Thyroid gland (tissue), 4 donors: ENCODE data around the gene IL2. TPM values are rescaled to one million over a fixed set of nuclear protein-coding genes. Genes with fewer than 3 reads are reported as not detected.

Experiments used
- DNase-seq, 2 donors: peaks; one replicate each; pipeline ENCODE4 v3.0.0-alpha.2; 2019
- H3K27ac ChIP-seq, 3 donors: fragments of 200-600 bp; sonication (generic); 1 replicate in 2 of 3; 2 replicates in 1 of 3; pipeline ENCODE4 v1.5.1; 2016 to 2019; ENCODE audit warnings: mild to moderate bottlenecking in 1 of 3, moderate library complexity in 1 of 3
- H3K27me3 ChIP-seq: fragments of 200-600 bp; sonication (generic); one replicate; pipeline ENCODE4 v1.5.1; 2019
- H3K36me3 ChIP-seq, 2 donors: fragments of 200-600 bp; sonication (generic); one replicate each; pipeline ENCODE4 v1.5.1; 2016 to 2019
- H3K4me1 ChIP-seq, 2 donors: fragments of 200-600 bp; sonication (generic); one replicate each; pipeline ENCODE4 v1.5.1; 2017 to 2019
- H3K4me3 ChIP-seq, 3 donors: fragments of 200-600 bp; sonication (generic); replicated peaks in 1 of 3; 1 replicate in 2 of 3; 2 replicates in 1 of 3; pipeline ENCODE4 v1.5.1; 2016; ENCODE audit warnings: mild to moderate bottlenecking in 1 of 3
- H3K9me3 ChIP-seq: fragments of 200-600 bp; sonication (generic); one replicate; pipeline ENCODE4 v1.5.1; 2017
- POLR2A ChIP-seq, 2 donors: fragments of 450-650 bp; IDR thresholded peaks; one replicate each; pipeline ENCODE4 v1.6.1; 2017; ENCODE audit warnings: antibody characterized with exemption in 2 of 2, mild to moderate bottlenecking in 2 of 2, moderate library complexity in 1 of 2
- WGBS, 2 donors: methylation state at CpG; one replicate each; pipeline ENCODE4 v1.1.5; 2017; 5-methylcytosine and 5-hydroxymethylcytosine counted together
- intact Hi-C: fragments of 100-400 bp; cut with DNase I; formaldehyde crosslinking; loops from one replicate; pipeline ENCODE4 v1.15.1; 2023
- total RNA-seq, 4 donors: library from RNA; depleted of rRNA; stranded (reverse); fragments of >200 nt; gene quantifications; one replicate each; pipeline ENCODE4 v1.2.3, GENCODE V29; 2016
- TF ChIP-seq, protein P1 (sequence below), 6 experiments: fragments of 200-600 bp in 3 of 6; fragments of 450-650 bp in 3 of 6; sonication (generic) in 3 of 6; IDR thresholded peaks; one replicate each; pipeline ENCODE4 v1.5.1; 2016 to 2019; ENCODE audit warnings: antibody characterized with exemption in 6 of 6, mild to moderate bottlenecking in 2 of 6, inconsistent platforms in 1 of 6, moderate library complexity in 1 of 6

The IL2 gene
- total RNA-seq = not detected

DNA sequence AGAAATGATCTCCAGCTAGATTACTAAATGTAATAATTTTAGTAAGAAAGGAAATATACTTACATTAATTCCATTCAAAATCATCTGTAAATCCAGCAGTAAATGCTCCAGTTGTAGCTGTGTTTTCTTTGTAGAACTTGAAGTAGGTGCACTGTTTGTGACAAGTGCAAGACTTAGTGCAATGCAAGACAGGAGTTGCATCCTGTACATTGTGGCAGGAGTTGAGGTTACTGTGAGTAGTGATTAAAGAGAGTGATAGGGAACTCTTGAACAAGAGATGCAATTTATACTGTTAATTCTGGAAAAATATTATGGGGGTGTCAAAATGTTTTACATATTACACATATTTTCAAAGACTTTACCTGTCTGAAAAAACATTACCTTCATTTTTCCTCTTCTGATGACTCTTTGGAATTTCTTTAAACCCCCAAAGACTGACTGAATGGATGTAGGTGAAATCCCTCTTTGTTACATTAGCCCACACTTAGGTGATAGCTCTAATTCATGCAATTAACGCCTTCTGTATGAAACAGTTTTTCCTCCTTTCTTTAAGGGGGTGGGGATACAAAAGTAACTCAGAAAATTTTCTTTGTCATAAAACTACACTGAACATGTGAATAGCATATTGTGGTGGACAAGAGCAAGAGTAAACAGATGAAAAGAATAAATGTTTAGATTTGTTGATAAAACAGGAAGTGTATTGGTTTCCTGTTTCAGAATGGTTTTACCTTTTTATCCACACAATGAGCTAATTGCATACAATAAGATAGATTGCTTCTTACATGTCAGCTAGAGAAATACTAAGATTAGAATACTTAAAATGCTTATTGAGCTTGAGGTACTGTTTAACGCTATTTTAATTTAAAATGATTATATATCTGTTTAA lies at the start of gene IL2:
Gene IL2, minus strand, starts transcription at position 495 of the 886 bp plus-strand sequence. Its CDS starts 285 bp downstream, at position 210.
- Histone ChIP-seq H3K4me3 (no peak within 1 kb of the TSS), H3K9me3 (no peaks in the 10 kb centered on the region), H3K4me1 (no peaks in the 10 kb centered on the region), H3K27ac (no peak within 1 kb of the TSS), H3K27me3 (no peaks in the 10 kb centered on the region), H3K36me3 (no peaks in the 10 kb centered on the region)
- WGBS, 2 donors = 73 to 83% methylated on average over 2 of the region's 2 CpGs
- intact Hi-C loops = no loop called here
- TF ChIP-seq, protein P1, sequence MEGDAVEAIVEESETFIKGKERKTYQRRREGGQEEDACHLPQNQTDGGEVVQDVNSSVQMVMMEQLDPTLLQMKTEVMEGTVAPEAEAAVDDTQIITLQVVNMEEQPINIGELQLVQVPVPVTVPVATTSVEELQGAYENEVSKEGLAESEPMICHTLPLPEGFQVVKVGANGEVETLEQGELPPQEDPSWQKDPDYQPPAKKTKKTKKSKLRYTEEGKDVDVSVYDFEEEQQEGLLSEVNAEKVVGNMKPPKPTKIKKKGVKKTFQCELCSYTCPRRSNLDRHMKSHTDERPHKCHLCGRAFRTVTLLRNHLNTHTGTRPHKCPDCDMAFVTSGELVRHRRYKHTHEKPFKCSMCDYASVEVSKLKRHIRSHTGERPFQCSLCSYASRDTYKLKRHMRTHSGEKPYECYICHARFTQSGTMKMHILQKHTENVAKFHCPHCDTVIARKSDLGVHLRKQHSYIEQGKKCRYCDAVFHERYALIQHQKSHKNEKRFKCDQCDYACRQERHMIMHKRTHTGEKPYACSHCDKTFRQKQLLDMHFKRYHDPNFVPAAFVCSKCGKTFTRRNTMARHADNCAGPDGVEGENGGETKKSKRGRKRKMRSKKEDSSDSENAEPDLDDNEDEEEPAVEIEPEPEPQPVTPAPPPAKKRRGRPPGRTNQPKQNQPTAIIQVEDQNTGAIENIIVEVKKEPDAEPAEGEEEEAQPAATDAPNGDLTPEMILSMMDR (IDR thresholded peaks at IDR 0.05) = no peak
- no peak for TF ChIP-seq POLR2A (IDR thresholded peaks at IDR 0.05)
- no peak for DNase-seq

DNA sequence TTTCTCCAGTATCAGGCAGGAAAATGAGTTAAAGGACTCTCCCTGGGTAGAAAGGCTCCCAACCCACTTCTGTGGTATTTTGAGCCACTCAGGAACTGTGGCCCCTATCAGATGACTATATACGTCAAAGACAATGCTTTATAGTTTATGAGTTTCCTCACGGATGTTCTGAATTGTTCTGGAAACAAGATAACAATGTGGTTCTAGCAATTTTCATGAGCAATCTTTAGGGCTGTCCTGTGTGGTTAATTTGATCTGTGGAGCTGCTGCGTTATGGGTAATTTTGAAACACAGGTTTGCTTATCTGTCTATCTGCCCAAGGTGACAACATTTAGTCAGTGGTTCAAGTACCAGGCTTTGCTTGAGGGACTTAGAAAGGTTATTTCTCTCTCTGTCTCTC lies 46.7 kb upstream of the IL2 start:
- TF ChIP-seq, protein P1 (IDR thresholded peaks at IDR 0.05) = no peak
- no peak for TF ChIP-seq POLR2A (IDR thresholded peaks at IDR 0.05)
- no peak for DNase-seq
- intact Hi-C loops = no loop called here
- Histone ChIP-seq H3K4me1 (no peaks in the 10 kb centered on the region), H3K9me3 (no peaks in the 10 kb centered on the region), H3K27ac (no peak overlapping the region), H3K27me3 (no peaks in the 10 kb centered on the region), H3K36me3 (no peaks in the 10 kb centered on the region), H3K4me3 (no peak overlapping the region)
- WGBS, 2 donors = 68 to 75% methylated on average over 3 of the region's 3 CpGs

DNA sequence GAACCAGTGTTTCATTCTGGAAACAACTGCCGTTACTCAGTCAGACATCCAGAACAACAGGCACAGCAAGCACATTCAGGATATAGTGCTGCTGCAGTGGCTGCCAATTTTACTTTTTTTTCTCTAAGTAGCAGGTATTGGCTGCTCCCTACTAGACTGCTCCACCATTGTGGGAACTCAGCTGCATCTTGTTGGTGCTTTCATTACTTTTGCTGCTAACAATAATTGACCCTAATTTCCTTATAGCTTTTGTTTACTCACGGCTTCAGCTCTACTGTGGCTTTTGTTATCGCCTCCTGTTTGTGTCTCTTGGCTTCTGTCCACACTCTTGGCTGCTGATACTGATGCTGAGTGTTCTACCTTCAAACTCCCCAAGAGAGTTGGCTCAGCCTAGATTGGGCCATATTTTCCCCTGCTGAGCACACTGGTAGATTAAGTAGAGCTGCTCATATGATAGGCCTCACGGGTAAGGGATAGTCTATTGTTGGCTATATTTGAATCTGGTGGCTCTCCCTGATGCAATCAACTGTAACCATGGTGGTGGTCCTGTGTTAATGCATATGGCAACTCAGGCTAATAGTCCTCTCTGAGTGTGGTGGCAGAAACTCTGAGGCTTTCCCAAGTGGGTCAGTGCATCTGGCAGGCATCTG lies 44.5 kb upstream of the IL2 start:
- no peaks in the 10 kb centered on the region for H3K9me3 ChIP-seq
- WGBS, 2 donors = 57 to 63% methylated on average over 4 of the region's 4 CpGs
- no peak overlapping the region for H3K4me3 ChIP-seq
- no peak overlapping the region for H3K27ac ChIP-seq
- H3K36me3 ChIP-seq = no peaks in the 10 kb centered on the region
- no peaks in the 10 kb centered on the region for H3K4me1 ChIP-seq
- no peak for DNase-seq
- TF ChIP-seq, protein P1 (IDR thresholded peaks at IDR 0.05) = no peak
- TF ChIP-seq POLR2A (IDR thresholded peaks at IDR 0.05) = no peak
- H3K27me3 ChIP-seq = no peaks in the 10 kb centered on the region
- intact Hi-C loops = no loop called here

DNA sequence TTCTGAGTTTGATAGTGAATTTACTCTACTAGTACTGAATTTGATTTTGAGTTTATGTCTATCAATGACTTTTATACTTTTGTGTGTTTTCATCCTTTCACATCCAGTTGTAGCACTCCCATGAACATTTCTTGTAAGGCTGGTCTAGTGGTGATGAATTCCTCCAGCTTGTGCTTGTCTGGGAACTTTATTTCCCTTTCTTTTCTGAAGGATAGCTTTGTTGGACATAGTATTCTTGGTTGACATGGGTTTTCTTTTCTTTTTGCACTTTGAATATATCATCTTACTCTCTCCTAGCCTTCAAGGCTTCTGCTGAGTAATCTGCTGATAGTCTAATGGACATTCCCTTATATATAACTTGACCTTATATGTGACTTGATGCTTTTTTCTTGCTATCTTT lies 32.5 kb upstream of the IL2 start:
- intact Hi-C loops = no loop called here
- TF ChIP-seq POLR2A (IDR thresholded peaks at IDR 0.05) = no peak
- TF ChIP-seq, protein P1 (IDR thresholded peaks at IDR 0.05) = no peak
- no peak for DNase-seq
- Histone ChIP-seq H3K27ac (no peak overlapping the region), H3K27me3 (no peaks in the 10 kb centered on the region), H3K4me3 (no peak overlapping the region), H3K4me1 (no peaks in the 10 kb centered on the region), H3K36me3 (no peaks in the 10 kb centered on the region), H3K9me3 (no peaks in the 10 kb centered on the region)

DNA sequence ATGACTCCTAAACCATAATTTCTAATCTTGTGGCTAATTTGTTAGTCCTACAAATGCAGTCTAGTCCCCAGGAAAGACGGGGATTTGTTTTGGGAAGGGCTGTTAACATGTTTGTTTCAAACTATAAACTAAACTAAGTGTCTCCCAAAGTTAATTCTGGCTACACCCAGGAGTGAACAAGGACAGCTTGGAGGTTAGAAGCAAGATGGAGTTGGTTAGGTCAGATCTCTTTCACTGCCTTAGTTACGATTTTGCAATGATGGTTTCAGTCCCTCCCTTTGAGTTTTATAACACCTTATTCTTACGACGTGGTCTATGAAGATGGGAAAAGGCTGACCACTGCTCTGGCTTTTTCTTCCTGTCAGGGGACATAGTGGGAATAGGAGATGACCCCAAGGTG lies 27.0 kb upstream of the IL2 start:
- Histone ChIP-seq H3K9me3 (no peaks in the 10 kb centered on the region), H3K4me3 (no peak overlapping the region), H3K27ac (no peak overlapping the region), H3K4me1 (no peaks in the 10 kb centered on the region), H3K36me3 (no peaks in the 10 kb centered on the region), H3K27me3 (no peaks in the 10 kb centered on the region)
- 63 to 67% methylated on average over 4 of the region's 4 CpGs for WGBS, 2 donors
- intact Hi-C loops = no loop called here
- TF ChIP-seq POLR2A (IDR thresholded peaks at IDR 0.05) = no peak
- TF ChIP-seq, protein P1 (IDR thresholded peaks at IDR 0.05) = no peak
- DNase-seq = no peak
